ENCODE measurements around the gene CBL. TPM values are rescaled to one million over a fixed set of nuclear protein-coding genes. Genes with fewer than 3 reads are reported as not detected.
A peak's percentile ranks its signal among the peaks of the same experiment; 100 is the strongest.
"Not testable (repeated sequence)": the region's sequence is repeated elsewhere in the genome, so short reads cannot be mapped to it uniquely, and the experiment has no call there.

CBL gene
- polyA plus RNA-seq, 4 donors: 15.5 to 22.3 (median 20.4) TPM

DNA sequence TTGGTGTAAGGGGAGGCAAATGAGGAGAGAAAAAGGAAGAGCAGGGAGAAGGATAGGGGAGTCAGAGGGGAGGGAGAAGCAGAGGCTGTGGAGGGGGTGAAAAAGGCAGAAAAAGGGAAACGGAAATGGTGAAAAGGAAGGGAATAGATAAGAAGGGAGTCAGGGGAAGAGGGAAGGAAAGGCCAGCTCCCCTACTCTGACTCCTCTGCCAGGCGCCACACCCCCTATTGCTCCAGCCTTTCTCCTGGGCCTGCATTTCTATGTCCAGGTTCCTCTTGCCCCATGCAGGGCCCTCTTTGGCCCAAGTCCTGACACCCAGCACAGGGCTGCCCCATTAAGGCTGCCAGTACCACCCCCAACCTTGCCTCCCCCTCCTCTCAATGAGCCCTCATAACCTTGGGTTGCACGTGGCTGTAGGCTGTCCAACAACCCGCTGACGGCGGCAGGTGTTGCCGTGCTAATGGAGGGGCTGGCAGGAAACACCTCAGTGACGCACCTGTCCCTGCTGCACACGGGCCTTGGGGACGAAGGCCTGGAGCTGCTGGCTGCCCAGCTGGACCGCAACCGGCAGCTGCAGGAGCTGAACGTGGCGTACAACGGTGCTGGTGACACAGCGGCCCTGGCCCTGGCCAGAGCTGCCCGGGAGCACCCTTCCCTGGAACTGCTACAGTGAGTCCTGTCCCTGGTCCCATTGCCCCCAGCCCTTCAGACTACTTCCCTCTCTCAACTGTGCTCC is 24.3 kb upstream of the CBL start:
- DNase-seq (ENCODE audit: low read depth in 4 of 4, low spot score in 3 of 4): no peak

DNA sequence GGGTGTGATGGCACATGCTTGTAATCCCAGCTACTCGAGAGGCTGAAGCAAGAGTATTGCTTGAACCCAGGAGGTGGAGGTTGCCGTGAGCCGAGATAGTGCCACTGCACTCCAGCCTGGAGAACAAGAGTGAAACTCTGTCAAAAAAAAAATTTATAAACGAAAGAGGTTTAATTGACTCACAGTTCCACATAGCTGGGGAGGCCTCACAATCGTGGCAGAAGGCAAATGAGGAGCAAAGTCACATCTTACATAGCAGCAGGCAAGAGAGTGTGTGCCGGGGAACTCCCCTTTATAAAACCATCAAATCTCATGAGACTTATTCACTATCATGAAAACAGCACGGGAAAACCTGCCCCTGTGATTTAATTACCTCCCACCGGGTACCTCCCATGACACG is 21.7 kb upstream of the CBL start:
- not testable (repeated sequence) for DNase-seq (ENCODE audit: low read depth in 4 of 4, low spot score in 3 of 4)

DNA sequence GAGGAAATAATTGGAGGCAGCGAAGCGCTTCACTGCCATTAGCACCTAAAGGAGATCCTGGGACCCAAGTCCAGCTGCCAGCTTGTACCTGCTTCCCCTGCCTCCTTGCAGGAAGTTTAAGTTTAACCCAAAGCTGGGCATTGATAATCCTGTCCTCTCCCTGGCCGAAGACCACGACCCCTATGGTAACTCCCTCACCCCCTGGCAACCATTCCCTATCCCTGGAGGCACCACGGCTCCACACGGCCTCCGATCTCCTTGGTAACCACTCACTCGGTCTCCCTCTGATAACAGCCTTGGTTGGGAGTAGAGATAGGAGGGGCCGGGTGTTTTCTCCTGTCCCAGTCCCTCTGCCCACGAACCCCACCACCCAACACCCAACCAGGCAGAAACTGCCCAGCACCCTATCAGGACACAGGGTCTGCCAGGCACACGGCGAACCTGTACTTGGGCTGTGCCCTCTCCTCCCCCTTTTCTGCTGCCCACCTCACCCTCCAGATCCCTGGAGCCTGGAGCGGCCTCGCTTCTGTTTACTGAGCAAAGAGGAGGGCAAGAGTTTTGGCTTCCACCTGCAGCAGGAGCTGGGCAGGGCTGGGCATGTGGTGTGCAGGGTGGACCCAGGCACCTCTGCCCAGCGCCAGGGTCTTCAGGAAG is 20.0 kb upstream of the CBL start:
- DNase-seq (ENCODE audit: low read depth in 4 of 4, low spot score in 3 of 4): no peak

DNA sequence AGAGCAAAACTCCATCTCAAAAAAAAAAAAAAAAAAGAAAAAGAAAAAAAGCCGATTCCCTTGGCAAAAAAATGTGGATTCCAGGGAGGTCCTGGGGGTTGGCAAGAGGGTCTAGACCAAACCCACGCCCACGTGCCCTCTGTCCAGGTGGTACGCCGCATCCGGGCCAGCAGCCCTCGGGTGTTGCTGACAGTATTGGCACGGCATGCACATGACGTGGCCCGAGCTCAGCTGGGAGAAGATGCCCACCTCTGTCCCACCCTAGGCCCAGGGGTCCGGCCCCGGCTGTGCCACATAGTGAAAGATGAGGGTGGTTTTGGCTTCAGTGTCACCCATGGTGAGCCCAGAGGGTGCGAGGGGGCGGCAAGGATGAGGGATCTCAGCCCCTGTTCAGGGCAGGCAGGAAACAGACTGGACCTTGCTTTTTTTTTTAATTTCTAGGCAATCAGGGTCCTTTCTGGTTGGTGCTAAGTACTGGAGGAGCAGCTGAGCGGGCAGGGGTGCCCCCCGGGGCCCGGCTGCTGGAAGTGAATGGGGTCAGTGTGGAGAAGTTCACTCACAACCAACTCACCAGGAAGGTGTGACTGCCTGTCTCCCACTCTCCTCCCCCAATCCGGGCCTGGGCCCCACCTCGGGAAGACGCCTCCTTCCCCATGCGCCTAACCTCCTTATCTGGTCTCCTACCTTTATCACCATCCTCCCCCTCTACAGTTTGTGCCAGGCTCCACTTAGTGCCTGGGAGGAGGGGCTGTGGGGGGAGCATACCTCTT is 18.8 kb upstream of the CBL start:
- no peak for DNase-seq (ENCODE audit: low read depth in 4 of 4, low spot score in 3 of 4)

DNA sequence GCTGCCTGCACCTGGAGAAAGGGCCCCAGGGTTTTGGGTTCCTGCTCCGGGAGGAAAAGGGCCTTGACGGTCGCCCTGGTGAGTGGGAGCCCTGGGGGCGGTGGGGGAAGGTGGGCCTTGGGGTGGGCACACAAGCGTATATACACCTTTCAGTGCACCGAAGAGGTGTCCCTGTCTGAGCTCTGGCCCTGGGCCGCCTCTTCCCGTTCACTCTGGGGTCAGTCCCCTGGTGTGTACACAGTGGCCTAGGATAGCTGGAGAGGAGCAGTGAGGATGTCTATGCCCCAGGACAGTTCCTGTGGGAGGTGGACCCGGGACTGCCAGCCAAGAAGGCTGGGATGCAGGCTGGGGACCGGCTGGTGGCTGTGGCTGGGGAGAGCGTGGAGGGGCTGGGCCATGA is 18.1 kb upstream of the CBL start:
- DNase-seq (ENCODE audit: low read depth in 4 of 4, low spot score in 3 of 4): no peak

DNA sequence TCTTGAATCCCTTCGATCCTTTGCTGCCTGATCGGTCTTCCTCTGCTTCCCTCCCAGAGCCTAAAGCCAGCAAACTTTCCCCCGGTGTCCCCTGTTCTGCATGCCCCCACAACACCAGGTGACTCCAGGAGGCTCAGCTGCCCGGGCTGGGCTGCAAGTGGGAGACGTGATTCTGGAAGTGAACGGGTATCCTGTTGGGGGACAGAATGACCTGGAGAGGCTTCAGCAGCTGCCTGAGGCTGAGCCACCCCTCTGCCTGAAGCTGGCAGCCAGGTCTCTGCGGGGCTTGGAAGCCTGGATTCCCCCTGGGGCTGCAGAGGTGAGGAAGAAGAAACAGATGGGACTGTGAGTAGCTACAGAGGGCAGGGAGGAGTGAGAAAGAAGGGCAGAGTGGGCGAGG is 17.3 kb upstream of the CBL start:
- DNase-seq (ENCODE audit: low read depth in 4 of 4, low spot score in 3 of 4): no peak

DNA sequence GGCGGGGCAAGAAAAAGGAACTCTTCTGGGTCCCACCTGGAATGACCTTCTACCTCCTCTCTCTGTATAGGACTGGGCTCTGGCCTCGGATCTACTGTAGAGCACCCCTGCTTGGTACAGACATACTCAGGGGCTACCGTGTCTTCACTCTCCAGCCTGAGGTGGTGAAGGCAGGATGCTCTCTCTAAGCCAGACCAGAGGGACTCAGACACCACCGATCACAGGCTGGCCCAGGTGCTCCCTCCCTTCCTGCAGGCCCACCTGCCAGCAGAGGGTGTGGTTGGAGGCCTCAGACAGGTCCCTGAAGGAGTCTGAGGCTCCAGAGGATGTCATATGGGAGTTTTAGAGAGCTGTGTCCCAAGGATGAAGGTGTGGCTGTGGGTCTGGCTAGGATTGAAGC is 16.7 kb upstream of the CBL start:
- no peak for DNase-seq (ENCODE audit: low read depth in 4 of 4, low spot score in 3 of 4)

DNA sequence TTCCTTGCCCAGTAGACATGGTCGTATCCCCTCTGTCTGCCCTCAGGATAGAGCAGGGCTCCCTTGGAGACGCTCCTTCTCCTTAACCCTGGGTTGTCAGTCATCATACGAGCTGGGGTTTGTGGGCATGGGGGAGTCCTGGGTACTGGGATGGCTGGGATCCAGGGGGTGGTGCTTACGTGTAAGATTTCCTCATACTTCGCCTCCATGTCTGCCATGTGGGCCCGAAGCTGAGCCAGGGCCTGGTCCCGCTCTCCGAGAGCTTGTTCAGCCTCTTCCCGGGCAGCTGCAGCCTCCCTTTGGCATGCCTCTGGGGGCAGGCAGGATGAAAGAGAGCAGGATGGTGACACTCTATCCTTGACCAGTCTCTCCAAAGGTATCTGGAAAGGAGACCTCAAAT is 15.6 kb upstream of the CBL start:
- no peak for DNase-seq (ENCODE audit: low read depth in 4 of 4, low spot score in 3 of 4)

DNA sequence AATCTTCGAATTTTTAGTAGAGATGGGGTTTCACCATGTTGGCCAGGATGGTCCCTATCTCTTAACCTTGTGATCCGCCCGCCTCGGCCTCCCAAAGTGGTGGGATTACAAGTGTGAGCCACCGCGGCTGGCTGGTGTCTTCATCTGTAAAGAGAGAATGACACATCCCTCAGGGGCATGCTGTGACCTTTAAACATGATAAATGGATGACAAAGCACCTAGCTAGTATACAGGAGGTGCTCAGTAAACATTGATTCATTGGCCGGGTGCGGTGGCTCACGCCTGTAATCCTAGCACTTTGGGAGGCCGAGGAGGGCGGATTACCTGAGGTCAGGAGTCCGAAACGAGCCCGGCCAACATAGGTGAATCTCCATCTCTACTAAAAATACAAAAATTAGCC is 14.9 kb upstream of the CBL start:
- DNase-seq (ENCODE audit: low read depth in 4 of 4, low spot score in 3 of 4): not testable (repeated sequence)

DNA sequence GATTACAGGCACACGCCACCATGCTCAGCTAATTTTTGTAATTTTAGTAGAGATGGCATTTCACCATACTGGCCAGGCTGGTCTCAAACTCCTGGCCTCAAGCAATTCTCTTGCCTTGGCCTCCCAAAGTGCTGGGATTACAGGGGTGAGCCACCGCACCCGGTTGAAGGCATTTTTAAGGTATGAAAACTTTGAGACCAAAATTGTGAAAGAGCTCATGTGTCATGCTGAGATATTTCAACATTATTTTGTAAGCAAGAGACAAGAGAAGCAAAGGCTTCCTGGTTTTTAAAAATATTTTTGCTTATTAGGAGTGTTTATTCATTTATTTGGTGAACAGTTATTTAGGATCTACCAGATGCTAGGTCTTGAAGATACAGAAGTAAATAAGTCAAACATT is 14.0 kb upstream of the CBL start:
- DNase-seq (ENCODE audit: low read depth in 4 of 4, low spot score in 3 of 4): no peak

DNA sequence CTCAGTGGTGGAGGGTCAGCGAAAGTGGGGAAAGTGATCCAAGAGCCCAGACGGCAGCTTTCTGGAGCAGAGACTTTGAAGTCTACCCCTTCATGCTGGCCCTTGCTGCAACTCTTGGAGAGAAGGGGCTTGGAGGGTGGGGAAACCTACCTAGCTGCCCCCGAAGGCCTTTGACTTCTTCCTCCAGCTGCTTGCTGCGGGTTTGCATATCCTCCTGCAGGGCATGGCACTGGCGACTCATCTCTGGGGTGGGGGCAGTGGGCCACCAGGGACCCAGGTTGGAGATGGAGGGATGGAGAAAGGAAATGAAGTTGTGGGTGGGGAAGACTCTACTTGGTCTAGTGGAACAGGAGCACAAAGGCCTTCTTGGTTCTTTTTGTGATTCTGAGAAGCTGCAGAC is 13.1 kb upstream of the CBL start:
- DNase-seq (ENCODE audit: low read depth in 4 of 4, low spot score in 3 of 4): no peak

DNA sequence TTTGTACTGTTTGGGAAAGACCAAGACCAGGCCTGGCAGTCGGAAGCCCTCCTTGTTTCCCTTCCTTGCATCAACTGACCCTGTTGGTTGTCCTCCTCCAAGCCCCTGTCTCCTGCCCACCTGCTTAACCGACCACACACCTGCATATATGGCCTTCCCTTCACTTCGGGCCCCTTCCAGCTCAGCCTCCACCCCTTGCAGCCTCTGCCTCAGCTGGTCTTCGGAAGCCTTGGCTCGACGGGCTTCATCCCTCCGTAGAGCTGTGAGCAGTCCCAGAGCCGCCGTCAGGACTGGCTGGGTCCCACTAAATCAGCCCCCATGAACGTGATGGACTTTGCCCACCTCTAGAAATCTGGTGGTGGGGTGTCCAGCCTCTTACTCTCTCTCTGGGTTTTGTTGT is 12.5 kb upstream of the CBL start:
- DNase-seq (ENCODE audit: low read depth in 4 of 4, low spot score in 3 of 4): no peak

DNA sequence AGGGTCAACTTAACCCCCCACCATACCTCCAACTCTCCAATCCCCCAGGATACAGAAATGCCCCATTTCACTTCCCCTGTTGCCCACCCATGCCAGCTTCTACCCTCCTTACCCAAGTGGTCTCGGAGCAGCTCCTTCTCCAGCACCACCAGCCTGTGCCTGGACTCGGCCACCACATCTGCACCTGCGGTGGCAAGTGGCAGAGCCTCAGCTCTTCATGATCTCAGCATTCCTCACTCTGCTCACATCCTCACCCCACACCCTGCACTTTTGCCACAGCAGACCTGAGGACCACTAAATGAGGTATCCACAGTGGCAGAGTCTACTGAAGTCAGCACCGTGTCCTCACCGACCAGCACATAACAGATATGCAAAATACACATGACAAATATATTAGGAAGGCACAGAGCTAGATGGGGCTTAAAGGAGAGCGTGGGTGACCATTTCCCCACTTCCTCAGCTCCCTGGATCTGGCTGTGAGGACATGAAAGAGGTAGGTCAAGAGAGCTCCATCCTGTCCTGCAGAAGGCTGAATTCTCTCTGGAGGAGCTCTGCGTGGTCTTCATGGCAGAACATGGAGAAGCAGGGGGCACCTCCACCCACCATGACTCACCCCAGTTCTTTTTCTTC is 11.2 kb upstream of the CBL start:
- DNase-seq (ENCODE audit: low read depth in 4 of 4, low spot score in 3 of 4): no peak

DNA sequence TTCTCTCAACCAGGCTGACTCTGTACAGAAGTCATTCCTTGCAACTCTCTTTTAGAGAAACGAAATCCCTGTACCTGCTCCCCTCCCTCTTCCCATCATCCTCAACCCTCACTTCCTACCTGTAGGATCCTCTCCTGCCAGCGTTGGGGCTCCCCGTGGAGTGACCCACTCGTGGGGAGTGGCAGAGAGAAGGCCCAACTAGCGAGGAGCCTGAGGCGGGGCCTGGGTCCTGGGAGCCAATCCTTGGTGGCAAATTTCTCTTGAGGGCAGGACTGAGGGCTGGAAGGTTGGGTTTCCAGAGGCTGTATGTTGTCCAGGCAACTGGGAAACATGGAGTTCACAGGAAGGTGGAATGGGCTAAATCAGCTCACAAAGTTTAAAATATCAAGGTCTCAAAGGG is 10.5 kb upstream of the CBL start:
- no peak for DNase-seq (ENCODE audit: low read depth in 4 of 4, low spot score in 3 of 4)

DNA sequence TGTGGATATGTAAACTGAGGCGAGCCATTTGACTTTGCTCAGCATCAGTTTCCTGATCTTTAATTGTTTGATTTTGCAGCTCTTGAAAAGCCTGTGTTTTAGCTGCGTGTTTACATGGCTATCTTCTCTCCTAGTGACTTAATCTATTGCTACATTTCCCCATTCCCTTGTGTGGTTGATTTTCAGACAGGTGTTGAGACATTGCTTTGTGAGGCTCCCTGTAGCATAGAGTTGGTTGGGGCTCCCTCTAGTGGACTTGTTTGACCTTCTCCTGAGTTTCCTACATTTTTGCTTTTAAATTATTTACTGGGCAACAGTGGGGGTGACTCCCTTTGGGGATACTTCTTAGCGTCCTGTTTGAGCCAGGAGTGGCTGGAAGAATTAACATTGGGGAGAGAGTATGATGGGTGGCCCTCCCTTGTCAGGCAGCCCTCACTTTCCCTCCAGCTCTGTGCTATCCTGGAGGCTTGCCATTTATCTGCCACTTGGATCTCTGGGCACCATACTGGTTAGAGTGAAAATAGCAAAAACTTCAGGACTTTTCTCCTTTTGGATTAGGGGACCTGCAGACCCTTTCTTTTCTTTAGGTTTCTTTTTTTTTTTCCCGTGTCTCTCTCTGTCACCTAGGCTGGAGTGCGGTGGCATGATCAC is 9.2 kb upstream of the CBL start:
- peak in 3 of 4 donors; percentile 64 to 75 (median 73) for DNase-seq (ENCODE audit: low read depth in 4 of 4, low spot score in 3 of 4)

DNA sequence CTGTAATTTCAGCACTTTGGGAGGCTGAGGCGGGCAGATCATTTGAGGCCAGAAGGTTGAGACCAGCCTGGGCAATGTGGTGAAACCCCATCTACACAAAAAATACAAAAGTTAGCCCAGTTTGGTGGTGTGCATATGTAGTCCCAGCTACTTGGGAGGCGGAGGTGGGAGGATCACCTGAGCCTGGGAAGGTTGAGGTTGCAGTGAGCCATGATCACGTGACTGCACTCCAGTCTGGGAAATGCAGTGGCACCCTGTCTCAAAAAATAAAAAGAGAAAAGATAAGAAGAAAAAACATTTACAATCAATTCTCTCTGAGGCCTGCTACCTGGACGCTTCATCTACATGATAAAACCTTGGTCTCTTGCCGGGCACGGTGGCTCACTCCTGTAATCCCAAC is 7.2 kb upstream of the CBL start:
- DNase-seq (ENCODE audit: low read depth in 4 of 4, low spot score in 3 of 4): no peak

DNA sequence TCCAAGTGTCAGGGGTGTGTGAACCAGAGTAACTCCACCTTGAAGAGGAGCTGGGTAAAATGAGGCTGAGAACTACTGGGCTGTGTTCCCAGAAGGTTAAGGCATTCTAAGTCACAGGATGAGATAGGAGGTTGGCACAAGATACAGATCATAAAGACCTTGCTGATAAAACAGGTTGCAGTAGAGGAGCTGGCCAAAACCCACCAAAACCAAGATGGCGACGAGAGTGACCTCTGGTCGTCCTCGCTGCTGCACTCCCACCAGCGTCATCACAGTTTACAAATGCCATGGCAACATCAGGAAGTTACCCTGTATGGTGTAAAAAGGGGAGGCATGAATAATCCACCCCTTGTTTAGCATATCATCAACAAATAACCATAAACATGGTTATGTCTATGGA is 4.9 kb upstream of the CBL start:
- not testable (repeated sequence) for DNase-seq (ENCODE audit: low read depth in 4 of 4, low spot score in 3 of 4)

DNA sequence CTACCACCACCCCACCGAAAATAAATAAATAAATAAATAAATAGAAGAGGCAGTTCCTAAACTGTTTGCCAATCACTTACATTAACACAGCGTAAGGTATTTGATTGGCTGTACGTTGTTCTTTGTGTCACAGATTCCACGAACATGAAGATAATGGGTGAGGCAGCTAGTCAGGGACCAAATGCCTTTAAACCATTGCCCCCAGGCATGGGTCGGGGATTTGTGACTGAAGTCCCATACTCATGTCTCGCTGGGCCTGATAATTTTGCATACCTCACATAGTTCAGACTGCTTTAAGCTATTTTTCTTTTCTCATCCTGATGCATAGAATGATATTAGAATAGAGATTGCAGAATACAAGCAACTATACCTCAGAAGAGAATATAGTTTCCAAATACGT is 3.6 kb upstream of the CBL start:
- no peak for DNase-seq (ENCODE audit: low read depth in 4 of 4, low spot score in 3 of 4)

DNA sequence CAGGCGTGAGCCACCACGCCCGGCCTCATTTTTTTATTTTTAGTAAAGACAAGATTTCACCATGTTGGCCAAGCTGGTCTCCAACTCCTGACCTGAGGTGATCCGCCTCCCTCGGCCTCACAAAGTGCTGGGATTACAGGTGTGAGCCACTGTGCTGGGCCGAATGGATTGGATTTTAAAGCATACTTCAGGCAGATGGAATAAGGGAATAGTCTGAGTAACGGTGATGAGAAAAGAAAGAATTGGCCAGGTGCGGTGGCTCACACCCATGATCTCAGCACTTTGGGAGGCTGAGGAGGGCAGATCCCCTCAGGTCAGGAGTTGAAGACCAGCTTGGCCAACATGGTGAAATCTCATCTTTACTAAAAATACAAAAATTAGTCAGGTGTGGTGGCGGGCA is 2.1 kb upstream of the CBL start:
- no peak for DNase-seq (ENCODE audit: low read depth in 4 of 4, low spot score in 3 of 4)

DNA sequence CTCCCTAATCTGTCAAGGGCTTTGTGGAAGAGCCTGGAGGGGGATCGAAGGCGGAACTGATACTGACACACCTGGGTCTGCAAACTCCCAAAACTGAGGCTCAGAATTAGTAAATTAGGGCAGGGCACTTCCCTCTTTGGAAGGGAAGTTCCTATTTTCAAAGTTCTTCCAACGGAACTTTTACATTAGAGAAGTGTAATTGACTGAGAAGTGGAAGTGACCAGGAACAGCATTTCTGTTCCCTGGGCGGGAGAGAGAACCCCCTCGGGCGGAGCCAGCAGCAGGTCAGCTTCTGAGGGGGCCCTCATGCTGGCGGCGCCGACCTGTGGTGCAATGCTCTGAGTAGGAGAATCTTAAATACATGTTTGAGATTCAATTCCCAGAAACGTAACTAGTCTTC is 1.1 kb upstream of the CBL start:
- DNase-seq (ENCODE audit: low read depth in 4 of 4, low spot score in 3 of 4): no peak

Measured in left renal pelvis (tissue), 4 donors.